Fibroblast of mammary gland (primary cell): ENCODE measurements around the gene SLC6A4.

ENCODE experiments used
- DNase-seq: peaks from one replicate; pipeline ENCODE4 v3.0.0-alpha.2; 2010; ENCODE audit warnings: low read depth
- H3K4me3 ChIP-seq: 2 replicates; pipeline ENCODE4 v1.5.1; 2011; ENCODE audit warnings: low read depth, mild to moderate bottlenecking, low read length, moderate library complexity; ENCODE audit not compliant: control insufficient read depth
- CTCF ChIP-seq: conservative IDR thresholded peaks from 2 replicates; pipeline ENCODE4 v1.5.1; 2011; ENCODE audit warnings: low read depth, low read length, inconsistent platforms; ENCODE audit not compliant: control insufficient read depth, insufficient read depth

Gene SLC6A4

DNA sequence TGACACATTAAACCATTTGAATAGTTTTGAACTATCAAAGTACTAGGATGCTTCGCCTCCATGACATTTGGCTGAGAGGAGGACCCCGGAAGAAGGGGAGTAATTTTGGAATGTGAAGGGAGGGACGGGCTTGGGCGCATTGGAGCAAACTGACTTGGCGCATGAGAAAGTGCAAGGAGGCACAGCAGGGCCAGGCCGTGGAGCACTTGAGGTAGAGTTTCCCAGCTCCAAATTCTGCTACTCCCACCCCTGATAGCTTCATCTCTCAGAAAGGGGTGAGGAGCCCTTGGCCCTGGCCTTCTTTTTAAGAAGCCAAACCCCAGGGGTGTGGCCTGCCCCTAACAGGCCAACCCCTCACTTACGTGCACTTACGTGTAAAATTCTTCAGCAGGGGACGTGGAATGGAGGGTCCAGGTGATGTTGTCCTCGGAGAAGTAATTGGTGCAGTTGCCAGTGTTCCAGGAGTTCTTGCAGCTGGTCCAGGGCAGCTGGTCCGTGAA lies 17.7 kb downstream of the SLC6A4 start:
- no peak for TF ChIP-seq CTCF
- no peak for DNase-seq
- H3K4me3 ChIP-seq = no peak overlapping the region

DNA sequence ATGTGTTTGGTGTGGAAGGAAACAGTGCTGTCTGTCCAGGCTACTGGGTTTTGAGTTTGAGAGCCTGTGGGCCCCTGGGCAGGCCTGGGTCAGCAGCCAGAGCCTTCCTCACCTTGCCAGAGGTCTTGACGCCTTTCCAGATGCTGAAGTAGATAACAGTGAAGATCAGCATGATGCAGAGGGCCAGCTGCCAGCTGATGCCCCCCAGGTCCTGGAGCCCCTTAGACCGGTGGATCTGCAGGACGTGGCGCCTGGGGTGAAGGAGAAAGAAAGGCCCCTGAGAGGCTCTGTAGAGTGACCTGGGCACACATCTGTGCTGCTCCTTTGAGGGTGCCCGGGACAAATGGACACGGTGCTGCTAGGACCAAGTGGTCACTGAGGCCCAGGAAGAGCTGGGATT lies 18.4 kb downstream of the SLC6A4 start:
- no peak overlapping the region for H3K4me3 ChIP-seq
- no peak for DNase-seq
- TF ChIP-seq CTCF = no peak

DNA sequence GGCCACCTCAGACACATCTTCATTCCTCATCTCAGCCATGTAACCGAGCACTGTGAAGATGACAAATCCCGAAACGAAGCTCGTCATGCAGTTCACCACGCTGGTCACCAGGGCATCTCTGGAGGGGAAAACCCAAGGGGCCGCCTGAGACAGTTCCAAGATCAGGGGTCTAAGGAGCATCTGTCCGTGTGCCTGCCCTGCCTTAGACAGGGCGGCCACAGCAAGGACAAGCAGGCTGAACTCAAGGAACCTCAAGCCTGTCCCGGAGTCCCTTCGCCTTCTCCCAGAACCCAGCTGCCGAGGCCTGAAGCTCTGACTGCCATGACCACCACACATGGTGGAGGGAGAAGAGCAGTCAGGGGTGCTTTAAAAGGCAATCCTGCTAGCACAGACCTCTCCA lies 22.7 kb downstream of the SLC6A4 start:
- no peak for TF ChIP-seq CTCF
- no peak overlapping the region for H3K4me3 ChIP-seq
- no peak for DNase-seq

- no peak for TF ChIP-seq CTCF
- H3K4me3 ChIP-seq = no peak overlapping the region
- no peak for DNase-seq
These were observed 24.1 kb downstream of the SLC6A4 start for GRCh38 chr17:30211371-30211770.

DNA sequence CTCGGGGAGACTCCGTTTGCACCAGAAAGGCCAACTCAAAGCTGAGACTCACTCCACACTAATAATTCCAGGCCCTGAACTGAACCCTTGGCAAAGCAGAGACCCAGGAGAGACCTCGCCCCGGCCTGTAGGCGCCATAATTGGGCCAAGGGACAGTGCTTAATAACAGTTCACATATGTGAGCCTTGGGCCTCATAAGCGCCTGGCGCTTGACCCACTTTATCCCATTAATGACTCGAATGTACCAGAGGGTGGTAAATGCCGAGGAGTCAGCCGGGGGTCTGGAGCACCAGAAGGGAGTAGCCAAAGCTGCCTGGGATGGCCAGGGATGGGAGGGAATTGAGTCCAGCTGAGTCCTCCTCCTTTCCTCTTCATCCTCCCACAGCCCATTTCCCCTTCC lies 24.6 kb downstream of the SLC6A4 start:
- TF ChIP-seq CTCF = no peak
- DNase-seq = no peak
- no peak overlapping the region for H3K4me3 ChIP-seq

- DNase-seq = no peak
- TF ChIP-seq CTCF = no peak
- no peak overlapping the region for H3K4me3 ChIP-seq
These were observed 25.1 kb downstream of the SLC6A4 start for GRCh38 chr17:30210366-30210765.

- TF ChIP-seq CTCF = no peak
- DNase-seq = no peak
- H3K4me3 ChIP-seq = no peak overlapping the region
These were observed 25.6 kb downstream of the SLC6A4 start for GRCh38 chr17:30209930-30210329.
